DMS153 (cell line): Measurements from ENCODE around the gene SLC37A4.
A peak's percentile ranks its signal among the peaks of the same experiment; 100 is the strongest.
"Not testable (repeated sequence)": the region's sequence is repeated elsewhere in the genome, so short reads cannot be mapped to it uniquely, and the experiment has no call there.

Experiments used
- DNase-seq: peaks from one replicate; lab custom pipeline; 2025; lab: John Stamatoyannopoulos, UW

Gene SLC37A4

GRCh38 chr11:119041821-119042514 lies 11.3 kb upstream of the SLC37A4 start:
- no peak for DNase-seq

DNA sequence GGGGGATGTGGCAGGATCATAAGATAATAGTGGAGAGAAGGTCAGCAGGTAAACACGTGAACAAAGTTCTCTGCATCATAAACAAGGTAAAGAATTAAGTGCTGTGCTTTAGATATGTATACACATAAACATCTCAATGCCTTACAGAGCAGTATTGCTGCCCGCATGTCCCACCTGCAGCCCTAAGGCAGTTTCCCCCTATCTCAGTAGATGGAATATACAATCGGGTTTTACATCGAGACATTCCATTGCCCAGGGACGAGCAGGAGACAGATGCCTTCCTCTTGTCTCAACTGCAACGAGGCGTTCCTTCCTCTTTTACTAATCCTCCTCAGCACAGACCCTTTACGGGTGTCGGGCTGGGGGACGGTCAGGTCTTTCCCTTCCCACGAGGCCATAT lies 8.8 kb upstream of the SLC37A4 start:
- not testable (repeated sequence) for DNase-seq

DNA sequence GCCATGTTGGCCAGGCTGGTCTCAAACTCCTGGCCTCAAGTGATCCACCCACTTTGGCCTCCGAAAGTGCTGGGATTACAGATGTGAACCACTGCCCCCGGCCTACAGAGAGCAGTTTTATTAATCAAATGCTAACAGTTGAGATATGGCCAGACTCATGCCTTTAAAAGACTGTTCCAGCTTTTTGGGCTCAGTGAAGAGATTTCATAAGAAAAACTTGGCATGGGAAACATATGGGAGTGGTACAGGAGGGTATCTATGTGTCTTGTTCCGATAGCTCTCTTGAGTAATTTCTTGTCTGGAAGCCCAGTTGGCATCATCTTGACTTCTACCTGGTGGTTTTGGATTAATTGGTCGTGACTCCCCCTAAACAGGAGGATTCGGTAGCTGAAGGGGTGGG lies 8.2 kb upstream of the SLC37A4 start:
- DNase-seq: no peak

DNA sequence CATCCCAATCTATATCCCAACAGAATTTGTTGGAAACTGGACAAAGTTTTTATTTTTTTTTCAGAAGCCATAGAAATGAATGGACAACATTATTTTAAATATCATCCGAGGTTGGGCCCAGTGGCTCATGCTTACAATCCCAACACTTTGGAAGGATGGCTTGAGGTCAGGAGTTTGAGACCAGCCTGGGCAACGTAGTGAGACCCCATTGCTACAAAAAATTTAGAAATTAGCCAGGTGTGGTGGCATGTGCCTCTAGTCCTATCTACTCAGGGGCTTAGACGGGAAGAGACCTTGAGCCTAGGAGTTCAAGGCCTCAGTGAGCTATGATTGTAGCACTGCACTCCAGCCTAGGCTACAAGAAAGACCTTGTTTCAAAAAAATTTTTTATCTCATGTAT lies 4.1 kb upstream of the SLC37A4 start:
- DNase-seq: no peak

DNA sequence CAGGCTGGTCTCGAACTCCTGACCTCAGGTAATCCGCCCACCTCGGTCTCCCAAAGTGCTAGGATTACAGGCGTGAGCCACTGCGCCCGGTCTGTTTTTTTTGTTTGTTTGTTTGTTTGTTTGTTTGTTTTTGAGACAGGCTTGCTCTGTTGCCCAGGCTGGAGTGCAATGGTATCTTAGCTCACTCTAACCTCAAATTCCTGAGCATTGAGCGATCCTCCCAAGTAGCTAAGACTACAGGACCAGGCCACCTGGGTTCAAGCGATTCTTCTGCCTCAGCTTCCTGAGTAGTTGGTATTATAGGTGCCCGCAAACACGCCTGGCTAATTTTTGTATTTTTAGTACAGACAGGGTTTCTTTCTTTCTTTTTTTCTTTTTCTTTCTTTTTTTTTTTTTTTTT lies 2.7 kb upstream of the SLC37A4 start:
- not testable (repeated sequence) for DNase-seq

GRCh38 chr11:119031912-119032280 lies 1.2 kb upstream of the SLC37A4 start:
- no peak for DNase-seq

DNA sequence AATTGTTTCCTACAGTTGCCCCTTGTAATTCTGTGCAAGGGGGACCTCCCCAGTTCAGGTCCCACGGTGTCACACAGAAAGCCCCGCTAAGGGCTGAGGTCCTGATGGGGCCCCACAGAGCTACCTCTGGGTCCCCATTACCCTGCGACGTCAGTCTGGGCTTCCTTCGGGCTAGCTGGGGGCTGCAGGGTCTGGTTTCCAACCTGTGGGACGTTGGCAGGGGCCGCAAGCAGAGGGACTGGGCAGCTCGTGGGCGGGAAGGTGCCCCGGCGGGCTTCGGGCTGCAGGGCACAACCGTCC lies 698 bp downstream of the SLC37A4 start:
- no peak for DNase-seq

DNA sequence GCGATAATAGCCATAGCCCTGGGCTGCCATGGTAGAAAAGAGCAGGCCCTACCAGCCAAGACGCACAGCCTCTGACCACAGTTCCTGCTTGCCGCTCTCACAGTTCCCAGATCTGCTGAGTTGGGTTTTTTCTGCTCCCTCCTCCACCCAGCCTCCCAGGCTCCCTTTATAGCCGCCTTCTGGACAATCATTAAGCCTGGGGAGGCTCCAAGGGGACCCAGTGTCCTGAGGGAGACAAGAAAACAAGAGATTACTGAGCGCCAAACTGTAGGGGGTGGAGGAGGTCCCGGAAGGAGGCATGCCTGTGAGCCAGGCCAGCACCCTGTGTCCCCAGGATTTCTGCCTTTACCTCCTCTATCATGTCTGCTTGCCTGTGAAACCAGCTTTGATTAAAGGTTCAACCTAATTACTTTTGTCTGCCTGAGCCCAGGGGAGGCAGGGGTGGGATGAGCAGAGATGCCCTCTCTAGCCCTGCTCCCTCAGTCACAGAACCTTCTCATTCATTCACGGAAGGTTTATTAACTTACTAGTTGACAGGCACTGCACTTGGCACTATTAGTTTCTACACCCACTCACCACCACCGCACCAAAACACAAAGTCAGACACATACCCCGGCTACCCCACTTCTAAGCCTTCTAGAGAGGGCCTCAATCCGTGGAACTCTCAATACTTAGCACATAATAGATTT lies 1.2 kb downstream of the SLC37A4 start:
- no peak for DNase-seq

- no peak for DNase-seq
Measured at GRCh38 chr11:119029069-119029339, 1.7 kb downstream of the SLC37A4 start.

DNA sequence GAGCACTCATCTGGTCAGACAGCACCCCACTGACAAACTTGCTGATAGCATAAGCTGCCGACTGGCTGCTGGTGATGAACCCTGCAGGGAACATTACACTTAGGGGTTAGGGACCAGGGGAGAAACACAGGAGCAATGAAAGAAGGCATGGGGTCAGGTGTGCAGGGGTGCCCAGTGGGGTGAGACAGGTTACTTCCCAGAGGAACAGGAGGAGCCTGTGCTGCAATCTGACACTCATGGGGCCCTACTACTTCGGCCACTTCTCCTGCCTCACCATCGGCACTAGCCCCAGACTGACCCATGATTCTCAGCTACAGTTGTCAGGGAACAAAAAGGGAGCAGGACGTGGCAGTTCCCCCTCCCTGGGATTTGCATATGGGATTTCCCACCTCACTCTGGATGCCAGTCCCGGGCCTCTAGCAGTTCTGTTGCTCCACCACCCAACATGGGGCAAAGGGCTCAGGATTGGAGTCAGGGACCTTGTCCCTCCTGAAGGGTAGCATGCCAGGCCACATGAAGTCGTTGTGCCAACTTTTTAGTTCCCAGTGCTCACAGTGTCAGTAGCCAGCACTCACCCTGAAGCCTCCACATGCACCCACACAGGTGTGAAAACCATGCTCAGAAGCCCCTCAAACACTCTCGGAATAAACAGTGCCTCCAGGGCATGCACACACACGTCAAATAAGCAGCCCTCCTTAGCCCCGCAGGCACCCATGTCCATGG lies 2.2 kb downstream of the SLC37A4 start:
- DNase-seq: no peak

- no peak for DNase-seq
Measured at GRCh38 chr11:119027561-119028345, 2.9 kb downstream of the SLC37A4 start.

DNA sequence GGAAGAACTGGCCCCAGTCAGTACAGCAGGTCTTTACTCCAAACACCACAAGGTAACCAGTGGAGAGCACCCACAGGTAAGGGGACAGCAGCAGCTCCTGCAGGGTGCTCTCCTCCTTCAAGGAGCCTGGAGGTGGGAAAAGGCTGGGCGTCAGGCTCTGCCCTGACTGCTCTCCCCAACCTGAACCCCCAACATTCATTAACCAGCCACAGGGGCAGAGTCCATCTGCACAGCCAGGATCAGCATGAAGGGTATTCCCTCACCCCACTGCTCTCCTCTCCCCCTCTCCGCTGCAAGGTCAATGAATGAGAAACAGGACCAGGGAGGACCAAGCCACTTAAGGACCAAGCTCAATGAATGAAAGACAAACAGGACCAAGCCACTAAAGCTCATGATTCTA lies 3.7 kb downstream of the SLC37A4 start:
- no peak for DNase-seq

DNA sequence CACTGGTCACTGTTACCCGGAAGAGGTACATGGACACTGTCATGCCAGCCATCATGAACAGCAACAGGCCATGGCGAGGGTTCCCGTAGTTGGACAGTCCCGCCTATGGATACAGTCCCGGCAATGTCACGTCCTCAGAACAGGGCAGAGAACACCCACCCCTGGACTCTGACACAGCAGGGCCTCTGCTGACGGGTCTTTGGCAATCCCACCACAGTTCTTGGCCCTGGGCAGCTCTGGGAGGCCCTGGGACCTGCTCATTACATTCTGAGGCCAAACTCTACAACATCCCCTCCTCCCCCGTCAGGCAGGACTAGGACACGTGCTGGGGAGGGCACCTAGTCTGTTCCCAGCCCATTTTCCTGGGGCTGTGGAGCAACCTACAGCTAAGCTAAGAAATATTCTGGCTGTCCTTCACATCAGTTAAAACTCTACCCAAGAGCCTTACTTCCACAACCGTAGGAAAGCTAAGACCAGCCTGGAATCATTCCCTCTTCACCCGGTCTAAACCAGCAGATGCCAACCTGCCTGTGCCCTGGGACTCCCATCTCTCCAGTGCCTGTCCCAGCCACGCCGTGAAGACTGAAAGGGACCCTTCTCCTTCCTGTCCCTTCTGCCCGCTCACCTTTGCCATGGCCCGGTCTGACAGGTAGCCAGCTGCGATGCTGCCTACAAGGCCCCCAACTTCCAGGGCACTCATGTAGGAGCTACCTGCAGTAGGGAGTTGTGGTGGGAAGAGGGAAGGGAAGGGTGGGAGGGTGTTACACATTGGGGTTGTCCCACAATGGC lies 4.5 kb downstream of the SLC37A4 start:
- no peak for DNase-seq

DNA sequence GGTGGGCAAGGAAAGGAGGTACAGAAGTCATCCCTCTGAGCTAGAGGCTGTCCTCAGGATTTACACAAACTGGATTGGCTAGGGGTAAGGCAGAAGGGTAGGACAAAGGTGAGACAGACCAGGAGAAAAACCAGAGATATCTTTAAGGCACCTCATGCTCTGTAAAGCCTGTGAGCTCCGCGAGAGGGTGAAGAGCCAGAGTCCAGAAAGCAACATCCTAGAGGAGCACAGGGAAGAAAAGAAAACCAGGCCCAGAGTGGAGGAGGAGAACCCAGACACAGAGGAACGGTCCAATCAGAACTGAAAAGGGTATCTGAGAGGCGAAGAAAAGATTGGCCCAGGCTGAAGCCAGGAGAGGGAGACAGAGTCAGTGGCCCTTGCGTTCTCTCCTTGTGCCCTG lies 5.1 kb downstream of the SLC37A4 start:
- DNase-seq: no peak

DNA sequence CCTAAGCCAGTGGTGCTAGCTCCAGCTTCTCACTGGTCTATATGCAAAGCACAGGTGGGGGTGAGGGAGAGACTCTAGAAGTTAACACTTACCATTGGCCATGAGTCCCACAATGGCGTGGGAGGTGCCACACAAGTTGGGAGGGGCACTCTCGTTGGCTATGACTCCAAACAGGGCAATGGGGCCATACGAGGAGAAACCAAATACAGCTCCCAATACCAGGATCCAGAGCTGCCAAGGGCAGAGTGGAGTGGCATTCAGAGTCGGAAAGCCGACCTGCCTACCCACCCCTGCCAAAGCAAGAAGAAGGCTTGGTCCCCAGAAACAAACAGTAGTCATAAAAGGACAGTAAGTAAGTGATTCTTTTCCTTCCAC lies 5.6 kb downstream of the SLC37A4 start:
- DNase-seq: no peak

GRCh38 chr11:119024430-119025098 lies 6.1 kb downstream of the SLC37A4 start:
- DNase-seq: no peak

- no peak for DNase-seq
Measured at GRCh38 chr11:119023741-119024140, 6.9 kb downstream of the SLC37A4 start.

DNA sequence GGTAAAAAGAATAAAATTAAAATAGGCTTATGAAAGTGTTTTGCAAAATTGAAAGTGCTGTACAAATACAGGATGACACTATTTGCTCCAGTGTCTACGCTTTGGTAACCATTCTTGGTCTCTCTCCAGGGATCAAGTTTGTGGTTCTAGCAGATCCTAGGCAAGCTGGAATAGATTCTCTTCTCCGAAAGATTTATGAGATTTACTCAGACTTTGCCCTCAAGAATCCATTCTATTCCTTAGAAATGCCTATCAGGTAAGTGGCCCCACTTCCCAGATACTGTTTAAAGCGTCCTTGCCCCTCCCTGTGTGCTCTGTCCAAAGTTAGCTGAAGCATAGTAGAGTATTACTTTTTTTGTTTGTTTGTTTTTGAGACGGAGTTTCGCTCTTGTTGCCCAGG lies 9.0 kb downstream of the SLC37A4 start:
- DNase-seq: no peak

DNA sequence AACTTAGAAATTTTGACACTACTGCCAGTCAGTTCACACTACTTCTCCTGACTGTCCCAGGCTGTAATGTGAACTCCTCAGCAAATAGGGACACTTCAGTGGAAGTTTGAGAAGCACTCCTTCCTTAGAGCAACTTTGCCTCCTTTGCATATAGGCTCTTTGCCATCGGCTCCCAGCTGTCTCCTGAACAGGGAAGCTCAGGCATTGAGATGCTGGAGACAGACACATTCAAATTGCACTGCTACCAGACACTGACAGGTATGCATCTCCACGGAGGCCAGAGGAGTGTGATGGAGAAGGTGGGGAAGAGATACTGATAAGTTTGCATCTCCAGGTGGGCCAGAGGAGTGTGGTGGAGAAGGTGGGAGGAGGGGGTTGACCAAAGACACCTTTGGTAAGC lies 10.7 kb downstream of the SLC37A4 start:
- DNase-seq: no peak

DNA sequence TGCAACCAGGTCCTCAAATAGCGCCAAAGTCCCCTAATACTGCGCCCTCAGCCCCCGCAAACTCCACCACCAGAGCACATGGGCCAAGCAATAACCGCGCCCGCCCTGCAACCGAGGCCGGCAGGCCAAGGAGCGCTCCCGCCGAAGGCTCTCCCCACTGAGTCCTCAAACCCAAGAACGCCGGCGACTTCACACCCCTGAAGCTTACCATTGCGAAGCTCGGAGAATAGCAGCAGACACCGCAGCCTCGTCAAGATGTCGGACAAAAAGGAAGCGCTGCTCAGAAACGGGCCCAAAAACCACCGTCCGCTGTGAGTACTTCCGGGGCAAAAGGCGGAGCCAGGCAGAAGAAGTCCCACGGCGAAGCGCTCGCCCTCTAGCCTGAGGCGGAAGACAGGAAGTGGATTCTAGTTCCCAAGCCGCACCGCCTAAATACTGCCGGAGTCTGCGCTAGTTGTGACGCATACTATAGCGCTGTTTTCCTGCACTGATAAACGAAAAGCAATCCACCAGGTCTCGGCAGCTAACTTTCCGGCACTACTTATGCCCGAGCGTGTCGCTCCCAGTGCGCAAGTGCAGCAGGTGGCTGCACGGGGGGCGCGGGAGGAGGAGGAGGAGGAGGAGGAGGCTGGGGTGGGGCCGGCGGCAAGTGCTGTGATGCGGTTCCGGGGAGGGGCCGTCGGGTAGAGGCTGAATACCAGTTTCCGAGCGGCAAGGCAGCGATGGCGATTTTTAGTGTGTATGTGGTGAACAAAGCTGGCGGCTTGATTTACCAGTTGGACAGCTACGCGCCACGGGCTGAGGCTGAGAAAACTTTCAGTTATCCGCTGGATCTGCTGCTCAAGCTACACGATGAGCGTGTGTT lies 12.4 kb downstream of the SLC37A4 start, which contains the start of the genes RPS25 and TRAPPC4:
Gene RPS25, minus strand, starts transcription at position 270 of the 865 bp plus-strand sequence. Its CDS starts 59 bp downstream, at position 211.
Gene TRAPPC4, plus strand, starts transcription at position 693 of the 865 bp plus-strand sequence. Its CDS starts 30 bp downstream, at position 723.
- peak; percentile 91 for DNase-seq
